Measurements from ENCODE around the gene CIAO3. TPM values are rescaled to one million over a fixed set of nuclear protein-coding genes. Genes with fewer than 3 reads are reported as not detected.
A peak's percentile ranks its signal among the peaks of the same experiment; 100 is the strongest.

Gene CIAO3
- total and polyA plus RNA-seq, 10 of the 15 experiments (the other 5 are each of a cell fraction or from before 2014, with no cell fraction given): 1.4 to 37.5 (median 30.8) TPM

DNA sequence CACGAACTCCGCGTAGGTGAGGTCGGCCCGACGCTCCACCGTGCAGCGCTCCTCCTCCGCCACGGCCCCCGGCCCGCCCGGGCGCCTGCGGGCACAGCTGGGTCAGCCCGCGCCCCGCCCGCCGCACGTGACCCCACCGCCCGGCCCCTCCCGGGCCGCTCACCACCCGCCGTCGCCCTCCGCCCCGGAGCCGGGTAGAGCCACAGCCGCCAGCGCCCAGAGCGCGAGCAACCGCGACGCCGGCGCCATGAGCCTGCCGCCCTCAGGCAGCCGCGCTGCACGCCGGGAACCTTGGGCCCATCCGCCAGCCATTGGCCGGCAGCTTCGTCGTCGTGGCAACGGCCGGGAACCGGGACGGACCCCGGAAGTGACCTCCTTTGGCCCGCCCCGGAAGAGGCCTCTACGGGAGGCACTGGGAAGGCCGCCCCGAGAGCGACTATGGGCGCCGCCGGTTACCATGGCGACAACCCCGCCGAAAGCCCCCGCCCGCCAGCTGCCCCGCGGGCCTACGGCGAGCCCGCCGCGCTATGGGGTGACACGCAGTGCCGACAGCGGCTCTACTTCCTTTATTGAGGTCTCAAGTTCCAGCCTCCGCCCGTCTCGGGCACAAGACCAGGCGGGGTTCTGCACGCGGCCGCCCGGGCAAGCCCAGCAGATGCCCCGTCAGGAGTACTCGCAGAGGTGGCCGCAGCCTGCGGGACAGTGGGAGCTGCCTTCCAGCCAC lies 56.6 kb downstream of the CIAO3 start, which contains the start of gene JMJD8 (continued):
- no peak for TF ChIP-seq STAT3 (IDR thresholded peaks at IDR 0.05; ENCODE audit: low read depth, low read length)
- TF ChIP-seq TCF3 (IDR thresholded peaks at IDR 0.05; ENCODE audit: borderline replicate concordance, insufficient read depth, low read depth, low read length): peak; percentile 26; the same call in 1 of the 2 replicates
- peak; percentile 87 for TF ChIP-seq CHD2 (IDR thresholded peaks at IDR 0.05; ENCODE audit: borderline replicate concordance, low read depth, low read length)
- TF ChIP-seq ZZZ3 (IDR thresholded peaks at IDR 0.05; ENCODE audit: control insufficient read depth, insufficient read length, low read depth): no peak
- TF ChIP-seq BMI1 (IDR thresholded peaks at IDR 0.05; ENCODE audit: borderline replicate concordance): peak; percentile 99
- no peak for TF ChIP-seq ATF7 (IDR thresholded peaks at IDR 0.05; ENCODE audit: low read depth)
- TF ChIP-seq, protein P1, sequence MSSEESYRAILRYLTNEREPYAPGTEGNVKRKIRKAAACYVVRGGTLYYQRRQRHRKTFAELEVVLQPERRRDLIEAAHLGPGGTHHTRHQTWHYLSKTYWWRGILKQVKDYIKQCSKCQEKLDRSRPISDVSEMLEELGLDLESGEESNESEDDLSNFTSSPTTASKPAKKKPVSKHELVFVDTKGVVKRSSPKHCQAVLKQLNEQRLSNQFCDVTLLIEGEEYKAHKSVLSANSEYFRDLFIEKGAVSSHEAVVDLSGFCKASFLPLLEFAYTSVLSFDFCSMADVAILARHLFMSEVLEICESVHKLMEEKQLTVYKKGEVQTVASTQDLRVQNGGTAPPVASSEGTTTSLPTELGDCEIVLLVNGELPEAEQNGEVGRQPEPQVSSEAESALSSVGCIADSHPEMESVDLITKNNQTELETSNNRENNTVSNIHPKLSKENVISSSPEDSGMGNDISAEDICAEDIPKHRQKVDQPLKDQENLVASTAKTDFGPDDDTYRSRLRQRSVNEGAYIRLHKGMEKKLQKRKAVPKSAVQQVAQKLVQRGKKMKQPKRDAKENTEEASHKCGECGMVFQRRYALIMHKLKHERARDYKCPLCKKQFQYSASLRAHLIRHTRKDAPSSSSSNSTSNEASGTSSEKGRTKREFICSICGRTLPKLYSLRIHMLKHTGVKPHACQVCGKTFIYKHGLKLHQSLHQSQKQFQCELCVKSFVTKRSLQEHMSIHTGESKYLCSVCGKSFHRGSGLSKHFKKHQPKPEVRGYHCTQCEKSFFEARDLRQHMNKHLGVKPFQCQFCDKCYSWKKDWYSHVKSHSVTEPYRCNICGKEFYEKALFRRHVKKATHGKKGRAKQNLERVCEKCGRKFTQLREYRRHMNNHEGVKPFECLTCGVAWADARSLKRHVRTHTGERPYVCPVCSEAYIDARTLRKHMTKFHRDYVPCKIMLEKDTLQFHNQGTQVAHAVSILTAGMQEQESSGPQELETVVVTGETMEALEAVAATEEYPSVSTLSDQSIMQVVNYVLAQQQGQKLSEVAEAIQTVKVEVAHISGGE (CRISPR knock-in tag; IDR thresholded peaks at IDR 0.05): no peak
- no peak for TF ChIP-seq CBX5 (IDR thresholded peaks at IDR 0.05; ENCODE audit: low read depth)
- no peak; the same call in 1 of the 2 replicates for TF ChIP-seq LARP7 (IDR thresholded peaks at IDR 0.05)
- TF ChIP-seq CBX3 (IDR thresholded peaks at IDR 0.05; ENCODE audit: borderline replicate concordance, low read depth): no peak
- 0 out of 2 replicates have a peak, but pooled peaks have one; percentile 27 for TF ChIP-seq MEF2A (IDR thresholded peaks at IDR 0.05; ENCODE audit: insufficient read depth, low read depth, low read length)
- TF ChIP-seq, protein P2, sequence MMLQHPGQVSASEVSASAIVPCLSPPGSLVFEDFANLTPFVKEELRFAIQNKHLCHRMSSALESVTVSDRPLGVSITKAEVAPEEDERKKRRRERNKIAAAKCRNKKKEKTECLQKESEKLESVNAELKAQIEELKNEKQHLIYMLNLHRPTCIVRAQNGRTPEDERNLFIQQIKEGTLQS (IDR thresholded peaks at IDR 0.05; ENCODE audit: borderline replicate concordance, extremely low read depth, low read depth, low read length): no peak
- peak; percentile 80; the same call in 1 of the 2 replicates for TF ChIP-seq CREM (IDR thresholded peaks at IDR 0.05; ENCODE audit: low read depth)
- TF ChIP-seq SUZ12 (IDR thresholded peaks at IDR 0.05; ENCODE audit: unreplicated experiment): no peak
- TF ChIP-seq RAD51 (IDR thresholded peaks at IDR 0.05): no peak
- TF ChIP-seq IKZF2 (IDR thresholded peaks at IDR 0.05): no peak
- peak; percentile 69 for TF ChIP-seq KLF5 (IDR thresholded peaks at IDR 0.05; ENCODE audit: partially characterized antibody)
- peak; percentile 92 for TF ChIP-seq POLR2A (IDR thresholded peaks at IDR 0.05; ENCODE audit: low read depth, low read length)
- TF ChIP-seq JUNB (IDR thresholded peaks at IDR 0.05): no peak
- TF ChIP-seq RFX5 (IDR thresholded peaks at IDR 0.05; ENCODE audit: low read depth, low read length): 0 out of 2 replicates have a peak, but pooled peaks have one; percentile 26
- peak; percentile 84 to 89 for TF ChIP-seq SRF (IDR thresholded peaks at IDR 0.05; ENCODE audit: low read depth in 2 of 2, low read length in 2 of 2)
- TF ChIP-seq, protein P3, sequence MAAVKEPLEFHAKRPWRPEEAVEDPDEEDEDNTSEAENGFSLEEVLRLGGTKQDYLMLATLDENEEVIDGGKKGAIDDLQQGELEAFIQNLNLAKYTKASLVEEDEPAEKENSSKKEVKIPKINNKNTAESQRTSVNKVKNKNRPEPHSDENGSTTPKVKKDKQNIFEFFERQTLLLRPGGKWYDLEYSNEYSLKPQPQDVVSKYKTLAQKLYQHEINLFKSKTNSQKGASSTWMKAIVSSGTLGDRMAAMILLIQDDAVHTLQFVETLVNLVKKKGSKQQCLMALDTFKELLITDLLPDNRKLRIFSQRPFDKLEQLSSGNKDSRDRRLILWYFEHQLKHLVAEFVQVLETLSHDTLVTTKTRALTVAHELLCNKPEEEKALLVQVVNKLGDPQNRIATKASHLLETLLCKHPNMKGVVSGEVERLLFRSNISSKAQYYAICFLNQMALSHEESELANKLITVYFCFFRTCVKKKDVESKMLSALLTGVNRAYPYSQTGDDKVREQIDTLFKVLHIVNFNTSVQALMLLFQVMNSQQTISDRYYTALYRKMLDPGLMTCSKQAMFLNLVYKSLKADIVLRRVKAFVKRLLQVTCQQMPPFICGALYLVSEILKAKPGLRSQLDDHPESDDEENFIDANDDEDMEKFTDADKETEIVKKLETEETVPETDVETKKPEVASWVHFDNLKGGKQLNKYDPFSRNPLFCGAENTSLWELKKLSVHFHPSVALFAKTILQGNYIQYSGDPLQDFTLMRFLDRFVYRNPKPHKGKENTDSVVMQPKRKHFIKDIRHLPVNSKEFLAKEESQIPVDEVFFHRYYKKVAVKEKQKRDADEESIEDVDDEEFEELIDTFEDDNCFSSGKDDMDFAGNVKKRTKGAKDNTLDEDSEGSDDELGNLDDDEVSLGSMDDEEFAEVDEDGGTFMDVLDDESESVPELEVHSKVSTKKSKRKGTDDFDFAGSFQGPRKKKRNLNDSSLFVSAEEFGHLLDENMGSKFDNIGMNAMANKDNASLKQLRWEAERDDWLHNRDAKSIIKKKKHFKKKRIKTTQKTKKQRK (IDR thresholded peaks at IDR 0.05; ENCODE audit: low read depth, low read length): no peak
- TF ChIP-seq HDAC2 (IDR thresholded peaks at IDR 0.05): no peak
- peak; percentile 95 for TF ChIP-seq GABPA (IDR thresholded peaks at IDR 0.05; ENCODE audit: low read depth)

Measured in GM12878 (cell line).